Breast epithelium (tissue), 4 donors: Measurements from ENCODE around the gene C1QTNF7. TPM values are rescaled to one million over a fixed set of nuclear protein-coding genes. Genes with fewer than 3 reads are reported as not detected.

Experiments
- DNase-seq, 2 donors: peaks; one replicate each; pipeline ENCODE4 v3.0.0-alpha.2; 2019; ENCODE audit warnings: low spot score in 2 of 2
- H3K27ac ChIP-seq, 2 donors: fragments of 200-600 bp; sonication (generic) in 1 of 2; one replicate each; pipeline ENCODE4 v1.5.1; 2016 to 2019; ENCODE audit warnings: mild to moderate bottlenecking in 1 of 2
- H3K27me3 ChIP-seq, 2 donors: fragments of 200-600 bp; sonication (generic) in 1 of 2; one replicate each; pipeline versions ENCODE4 v1.5.1 to v1.6.0; 2017 to 2019; ENCODE audit warnings: control low read depth in 1 of 2, mild to moderate bottlenecking in 1 of 2
- H3K36me3 ChIP-seq: fragments of 200-600 bp; one replicate; pipeline ENCODE4 v1.5.1; 2019
- H3K4me1 ChIP-seq, 2 donors: fragments of 200-600 bp; sonication (generic); one replicate each; pipeline ENCODE4 v1.5.1; 2016 to 2019; ENCODE audit warnings: control low read depth in 1 of 2
- H3K4me3 ChIP-seq, 3 donors: fragments of 200-600 bp; sonication (generic); 1 replicate in 2 of 3; 2 replicates in 1 of 3; pipeline ENCODE4 v1.5.1; 2016 to 2019; ENCODE audit warnings: mild to moderate bottlenecking in 3 of 3, moderate library complexity in 2 of 3
- H3K9me3 ChIP-seq, 2 donors: fragments of 200-600 bp; sonication (generic) in 1 of 2; one replicate each; pipeline ENCODE4 v1.5.1; 2016 to 2019; ENCODE audit warnings: control low read depth in 1 of 2
- CTCF ChIP-seq, 3 donors: fragments of 450-650 bp; IDR thresholded peaks; one replicate each; pipeline ENCODE4 v1.5.1; 2016 to 2017; ENCODE audit warnings: antibody characterized with exemption in 3 of 3, mild to moderate bottlenecking in 3 of 3, moderate library complexity in 3 of 3
- POLR2A ChIP-seq: fragments of 450-650 bp; IDR thresholded peaks from one replicate; pipeline ENCODE4 v1.6.1; 2016; ENCODE audit warnings: antibody characterized with exemption, mild to moderate bottlenecking, moderate library complexity
- POLR2AphosphoS5 ChIP-seq, 3 donors: sonication (generic); formaldehyde crosslinking; IDR thresholded peaks; one replicate each; pipeline ENCODE4 v1.6.1; 2017; ENCODE audit warnings: antibody characterized with exemption in 3 of 3
- intact Hi-C: fragments of 100-400 bp; cut with DNase I; formaldehyde crosslinking; loops from one replicate; pipeline ENCODE4 v1.15.1; 2023; ENCODE audit warnings: low total_unique reads
- total RNA-seq, 3 donors: library from RNA; depleted of rRNA; stranded (reverse); fragments of >200 nt; gene quantifications; one replicate each; pipeline ENCODE4 v1.1.0, GENCODE V29; 2016

The C1QTNF7 gene
- total RNA-seq, result 10 to 100 TPM in 1 of 3 donors, 1 to 10 TPM in 2; 2.2 to 14.9 (median 2.6) TPM

- Histone ChIP-seq H3K4me3 (no peak within 1 kb of the TSS), H3K27ac (peak within 1 kb of the TSS in 1 of 2 donors; percentile 27), H3K4me1 (no peaks in the 10 kb centered on the region), H3K36me3 (no peaks in the 10 kb centered on the region), H3K27me3 (no peaks in the 10 kb centered on the region), H3K9me3 (no peaks in the 10 kb centered on the region)
- intact Hi-C loops, result no loop called here
- TF ChIP-seq CTCF (IDR thresholded peaks at IDR 0.05) (no peak), POLR2AphosphoS5 (IDR thresholded peaks at IDR 0.05) (no peak), POLR2A (no peak)
- no peak for DNase-seq
These were observed at the start of gene C1QTNF7 for GRCh38 chr4:15427701-15428100. TSS of gene C1QTNF7 (plus strand) at chr4:15428033. CDS start at chr4:15435744, 7,711 bp downstream.

GRCh38 chr4:15378062-15378461, 49.8 kb upstream of the C1QTNF7 start:
- Histone ChIP-seq H3K27ac (peak overlapping the region in 1 of 2 donors; percentile 12), H3K27me3 (no peaks in the 10 kb centered on the region), H3K4me3 (no peak overlapping the region), H3K9me3 (no peaks in the 10 kb centered on the region), H3K36me3 (no peaks in the 10 kb centered on the region), H3K4me1 (no peaks in the 10 kb centered on the region)
- no peak for TF ChIP-seq POLR2A
- no peak for TF ChIP-seq CTCF (IDR thresholded peaks at IDR 0.05)
- no peak for TF ChIP-seq POLR2AphosphoS5 (IDR thresholded peaks at IDR 0.05)
- intact Hi-C loops, result no loop called here
- DNase-seq, result no peak

GRCh38 chr4:15378493-15378892, 49.3 kb upstream of the C1QTNF7 start:
- DNase-seq, result no peak
- Histone ChIP-seq H3K9me3 (no peaks in the 10 kb centered on the region), H3K36me3 (no peaks in the 10 kb centered on the region), H3K27ac (no peak overlapping the region), H3K4me3 (no peak overlapping the region), H3K4me1 (no peaks in the 10 kb centered on the region), H3K27me3 (no peaks in the 10 kb centered on the region)
- TF ChIP-seq POLR2AphosphoS5 (IDR thresholded peaks at IDR 0.05) (no peak), CTCF (IDR thresholded peaks at IDR 0.05) (no peak), POLR2A (no peak)
- intact Hi-C loops, result no loop called here

- no peak for TF ChIP-seq POLR2A
- TF ChIP-seq POLR2AphosphoS5 (IDR thresholded peaks at IDR 0.05), result no peak
- TF ChIP-seq CTCF (IDR thresholded peaks at IDR 0.05), result no peak
- H3K36me3 ChIP-seq, result no peaks in the 10 kb centered on the region
- no peaks in the 10 kb centered on the region for H3K9me3 ChIP-seq
- no peak for DNase-seq
- intact Hi-C loops, result no loop called here
- H3K4me1 ChIP-seq, result no peaks in the 10 kb centered on the region
- H3K27me3 ChIP-seq, result no peaks in the 10 kb centered on the region
- H3K27ac ChIP-seq, result no peak overlapping the region
- H3K4me3 ChIP-seq, result no peak overlapping the region
These were observed 46.0 kb upstream of the C1QTNF7 start for GRCh38 chr4:15381806-15382338.

- no peak for DNase-seq
- intact Hi-C loops, result no loop called here
- H3K27me3 ChIP-seq, result no peaks in the 10 kb centered on the region
- H3K9me3 ChIP-seq, result no peaks in the 10 kb centered on the region
- H3K36me3 ChIP-seq, result no peaks in the 10 kb centered on the region
- TF ChIP-seq POLR2AphosphoS5 (IDR thresholded peaks at IDR 0.05) (no peak), CTCF (IDR thresholded peaks at IDR 0.05) (no peak), POLR2A (no peak)
- no peak overlapping the region for H3K27ac ChIP-seq
- no peaks in the 10 kb centered on the region for H3K4me1 ChIP-seq
- no peak overlapping the region for H3K4me3 ChIP-seq
These were observed 45.1 kb upstream of the C1QTNF7 start for GRCh38 chr4:15382669-15383273.
